ENCODE measurements around the gene SMARCA2.

- TF ChIP-seq, protein P1, sequence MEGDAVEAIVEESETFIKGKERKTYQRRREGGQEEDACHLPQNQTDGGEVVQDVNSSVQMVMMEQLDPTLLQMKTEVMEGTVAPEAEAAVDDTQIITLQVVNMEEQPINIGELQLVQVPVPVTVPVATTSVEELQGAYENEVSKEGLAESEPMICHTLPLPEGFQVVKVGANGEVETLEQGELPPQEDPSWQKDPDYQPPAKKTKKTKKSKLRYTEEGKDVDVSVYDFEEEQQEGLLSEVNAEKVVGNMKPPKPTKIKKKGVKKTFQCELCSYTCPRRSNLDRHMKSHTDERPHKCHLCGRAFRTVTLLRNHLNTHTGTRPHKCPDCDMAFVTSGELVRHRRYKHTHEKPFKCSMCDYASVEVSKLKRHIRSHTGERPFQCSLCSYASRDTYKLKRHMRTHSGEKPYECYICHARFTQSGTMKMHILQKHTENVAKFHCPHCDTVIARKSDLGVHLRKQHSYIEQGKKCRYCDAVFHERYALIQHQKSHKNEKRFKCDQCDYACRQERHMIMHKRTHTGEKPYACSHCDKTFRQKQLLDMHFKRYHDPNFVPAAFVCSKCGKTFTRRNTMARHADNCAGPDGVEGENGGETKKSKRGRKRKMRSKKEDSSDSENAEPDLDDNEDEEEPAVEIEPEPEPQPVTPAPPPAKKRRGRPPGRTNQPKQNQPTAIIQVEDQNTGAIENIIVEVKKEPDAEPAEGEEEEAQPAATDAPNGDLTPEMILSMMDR (IDR thresholded peaks at IDR 0.05) = no peak
- no peak for TF ChIP-seq ZFX (IDR thresholded peaks at IDR 0.05; ENCODE audit: borderline replicate concordance)
Measured at GRCh38 chr9:2166203-2166602, 151.1 kb downstream of the SMARCA2 start.
